Measurements from ENCODE around the gene PLIN4.
A peak's percentile ranks its signal among the peaks of the same experiment; 100 is the strongest.

PLIN4 gene

DNA sequence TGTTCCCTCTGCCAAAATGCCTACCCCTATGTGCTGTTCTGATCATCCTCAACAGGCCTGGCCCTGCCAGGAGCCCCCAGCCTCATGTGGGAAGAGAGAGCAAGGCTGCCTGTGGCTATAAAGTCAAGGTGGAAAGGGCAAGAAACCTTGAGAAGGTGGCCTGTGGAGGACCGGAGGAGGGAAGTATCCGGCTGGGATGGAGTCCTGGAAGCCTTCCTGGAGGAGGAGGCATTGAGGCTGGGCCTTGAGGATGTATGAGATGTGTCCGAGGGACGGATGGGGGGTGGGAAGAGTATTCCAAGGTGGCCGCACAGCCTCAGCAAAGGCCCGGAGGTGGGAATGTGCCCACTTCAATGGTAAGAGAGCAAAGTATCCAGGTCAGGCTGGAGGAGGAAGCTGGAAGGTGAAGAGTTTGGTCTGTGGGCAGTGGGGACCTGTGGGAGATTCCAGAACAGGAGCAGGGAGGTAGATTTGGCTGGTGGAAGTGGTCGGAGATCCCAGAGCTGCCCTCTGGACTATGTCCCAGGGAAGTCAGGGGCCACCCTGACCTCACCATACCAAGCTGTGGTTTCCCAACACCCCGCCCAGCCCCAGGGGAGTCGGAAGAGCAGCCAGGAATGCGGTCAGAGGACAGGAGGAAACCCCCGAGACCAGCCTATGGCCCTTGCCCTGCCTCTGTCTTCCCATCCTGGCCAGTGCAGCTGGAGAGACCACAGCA is 3.0 kb upstream of the PLIN4 start (continued):
- TF ChIP-seq, protein P1, sequence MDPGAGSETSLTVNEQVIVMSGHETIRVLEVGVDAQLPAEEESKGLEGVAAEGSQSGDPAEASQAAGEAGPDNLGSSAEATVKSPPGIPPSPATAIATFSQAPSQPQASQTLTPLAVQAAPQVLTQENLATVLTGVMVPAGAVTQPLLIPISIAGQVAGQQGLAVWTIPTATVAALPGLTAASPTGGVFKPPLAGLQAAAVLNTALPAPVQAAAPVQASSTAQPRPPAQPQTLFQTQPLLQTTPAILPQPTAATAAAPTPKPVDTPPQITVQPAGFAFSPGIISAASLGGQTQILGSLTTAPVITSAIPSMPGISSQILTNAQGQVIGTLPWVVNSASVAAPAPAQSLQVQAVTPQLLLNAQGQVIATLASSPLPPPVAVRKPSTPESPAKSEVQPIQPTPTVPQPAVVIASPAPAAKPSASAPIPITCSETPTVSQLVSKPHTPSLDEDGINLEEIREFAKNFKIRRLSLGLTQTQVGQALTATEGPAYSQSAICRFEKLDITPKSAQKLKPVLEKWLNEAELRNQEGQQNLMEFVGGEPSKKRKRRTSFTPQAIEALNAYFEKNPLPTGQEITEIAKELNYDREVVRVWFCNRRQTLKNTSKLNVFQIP (CRISPR knock-in tag; IDR thresholded peaks at IDR 0.05; ENCODE audit: borderline replicate concordance, low read depth) = no peak
- TF ChIP-seq, protein P2, sequence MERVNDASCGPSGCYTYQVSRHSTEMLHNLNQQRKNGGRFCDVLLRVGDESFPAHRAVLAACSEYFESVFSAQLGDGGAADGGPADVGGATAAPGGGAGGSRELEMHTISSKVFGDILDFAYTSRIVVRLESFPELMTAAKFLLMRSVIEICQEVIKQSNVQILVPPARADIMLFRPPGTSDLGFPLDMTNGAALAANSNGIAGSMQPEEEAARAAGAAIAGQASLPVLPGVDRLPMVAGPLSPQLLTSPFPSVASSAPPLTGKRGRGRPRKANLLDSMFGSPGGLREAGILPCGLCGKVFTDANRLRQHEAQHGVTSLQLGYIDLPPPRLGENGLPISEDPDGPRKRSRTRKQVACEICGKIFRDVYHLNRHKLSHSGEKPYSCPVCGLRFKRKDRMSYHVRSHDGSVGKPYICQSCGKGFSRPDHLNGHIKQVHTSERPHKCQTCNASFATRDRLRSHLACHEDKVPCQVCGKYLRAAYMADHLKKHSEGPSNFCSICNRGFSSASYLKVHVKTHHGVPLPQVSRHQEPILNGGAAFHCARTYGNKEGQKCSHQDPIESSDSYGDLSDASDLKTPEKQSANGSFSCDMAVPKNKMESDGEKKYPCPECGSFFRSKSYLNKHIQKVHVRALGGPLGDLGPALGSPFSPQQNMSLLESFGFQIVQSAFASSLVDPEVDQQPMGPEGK (CRISPR knock-in tag; IDR thresholded peaks at IDR 0.05; ENCODE audit: borderline replicate concordance) = no peak
- no peak for TF ChIP-seq BACH2 (CRISPR knock-in tag; IDR thresholded peaks at IDR 0.05; ENCODE audit: borderline replicate concordance)
- TF ChIP-seq ZNF8 (CRISPR knock-in tag; IDR thresholded peaks at IDR 0.05) = no peak
- no peak for TF ChIP-seq ARNTL (CRISPR knock-in tag; IDR thresholded peaks at IDR 0.05; ENCODE audit: borderline replicate concordance, low read depth)
- TF ChIP-seq RARB (CRISPR knock-in tag; IDR thresholded peaks at IDR 0.05) = no peak
- no peak for TF ChIP-seq ZC3H10 (CRISPR knock-in tag; IDR thresholded peaks at IDR 0.05)

- TF ChIP-seq ZC3H10 (CRISPR knock-in tag; IDR thresholded peaks at IDR 0.05) (no peak), ZFP3 (CRISPR knock-in tag; IDR thresholded peaks at IDR 0.05) (no peak), ZNF8 (CRISPR knock-in tag; IDR thresholded peaks at IDR 0.05) (no peak), TSHZ2 (CRISPR knock-in tag; IDR thresholded peaks at IDR 0.05) (no peak), ZNF565 (CRISPR knock-in tag; conservative IDR thresholded peaks at IDR 0.05; ENCODE audit: low read depth) (no peak), ESRRG (CRISPR knock-in tag; IDR thresholded peaks at IDR 0.05) (no peak), RARB (CRISPR knock-in tag; IDR thresholded peaks at IDR 0.05) (no peak), BACH2 (CRISPR knock-in tag; IDR thresholded peaks at IDR 0.05; ENCODE audit: borderline replicate concordance) (no peak), ZFP30 (CRISPR knock-in tag; IDR thresholded peaks at IDR 0.05) (no peak), GLIS3 (CRISPR knock-in tag; IDR thresholded peaks at IDR 0.05) (no peak), ZNF70 (CRISPR knock-in tag; IDR thresholded peaks at IDR 0.05) (no peak), PPARA (CRISPR knock-in tag; IDR thresholded peaks at IDR 0.05; ENCODE audit: borderline replicate concordance) (no peak), TOX (CRISPR knock-in tag; IDR thresholded peaks at IDR 0.05; ENCODE audit: borderline replicate concordance) (no peak), CSDC2 (CRISPR knock-in tag; IDR thresholded peaks at IDR 0.05) (no peak)
- TF ChIP-seq, protein P1 (CRISPR knock-in tag; IDR thresholded peaks at IDR 0.05; ENCODE audit: borderline replicate concordance, low read depth) = no peak
- peak; percentile 44 for ATAC-seq
These were observed 1.4 kb upstream of the PLIN4 start for GRCh38 chr19:4519521-4520277.

DNA sequence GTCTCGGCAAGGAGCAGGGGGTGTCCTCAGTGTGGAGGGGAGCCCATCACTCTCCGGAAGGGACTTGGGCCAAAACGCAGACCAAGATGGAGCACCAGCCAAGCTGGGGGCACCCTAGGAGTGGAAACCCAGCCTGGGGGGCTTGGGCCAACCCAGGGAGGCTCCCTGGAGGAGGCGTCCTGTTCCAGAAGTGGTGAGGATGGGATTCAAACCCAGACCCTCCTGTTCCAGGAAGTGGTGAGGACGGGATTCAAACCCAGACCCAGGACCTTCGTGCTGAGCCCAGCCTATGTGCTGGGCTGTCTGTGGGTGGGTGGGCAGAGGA is 848 bp upstream of the PLIN4 start:
- no peak for ATAC-seq
- no peak for TF ChIP-seq CREB5 (CRISPR knock-in tag; IDR thresholded peaks at IDR 0.05; ENCODE audit: low read depth)
- no peak for TF ChIP-seq OSR1 (CRISPR knock-in tag; IDR thresholded peaks at IDR 0.05)
- no peak for TF ChIP-seq BACH2 (CRISPR knock-in tag; IDR thresholded peaks at IDR 0.05; ENCODE audit: borderline replicate concordance)
- no peak for TF ChIP-seq ESRRG (CRISPR knock-in tag; IDR thresholded peaks at IDR 0.05)
- no peak for TF ChIP-seq ZC3H10 (CRISPR knock-in tag; IDR thresholded peaks at IDR 0.05)
- TF ChIP-seq GLIS3 (CRISPR knock-in tag; IDR thresholded peaks at IDR 0.05) = no peak
- no peak for TF ChIP-seq ZFP3 (CRISPR knock-in tag; IDR thresholded peaks at IDR 0.05)
- TF ChIP-seq ARNTL (CRISPR knock-in tag; IDR thresholded peaks at IDR 0.05; ENCODE audit: borderline replicate concordance, low read depth) = no peak
- TF ChIP-seq PPARA (CRISPR knock-in tag; IDR thresholded peaks at IDR 0.05; ENCODE audit: borderline replicate concordance) = no peak
- no peak for TF ChIP-seq TSHZ2 (CRISPR knock-in tag; IDR thresholded peaks at IDR 0.05)
- TF ChIP-seq ISL1 (CRISPR knock-in tag; IDR thresholded peaks at IDR 0.05) = no peak
- no peak for TF ChIP-seq RARB (CRISPR knock-in tag; IDR thresholded peaks at IDR 0.05)
- no peak for TF ChIP-seq CSDC2 (CRISPR knock-in tag; IDR thresholded peaks at IDR 0.05)
- TF ChIP-seq, protein P3, sequence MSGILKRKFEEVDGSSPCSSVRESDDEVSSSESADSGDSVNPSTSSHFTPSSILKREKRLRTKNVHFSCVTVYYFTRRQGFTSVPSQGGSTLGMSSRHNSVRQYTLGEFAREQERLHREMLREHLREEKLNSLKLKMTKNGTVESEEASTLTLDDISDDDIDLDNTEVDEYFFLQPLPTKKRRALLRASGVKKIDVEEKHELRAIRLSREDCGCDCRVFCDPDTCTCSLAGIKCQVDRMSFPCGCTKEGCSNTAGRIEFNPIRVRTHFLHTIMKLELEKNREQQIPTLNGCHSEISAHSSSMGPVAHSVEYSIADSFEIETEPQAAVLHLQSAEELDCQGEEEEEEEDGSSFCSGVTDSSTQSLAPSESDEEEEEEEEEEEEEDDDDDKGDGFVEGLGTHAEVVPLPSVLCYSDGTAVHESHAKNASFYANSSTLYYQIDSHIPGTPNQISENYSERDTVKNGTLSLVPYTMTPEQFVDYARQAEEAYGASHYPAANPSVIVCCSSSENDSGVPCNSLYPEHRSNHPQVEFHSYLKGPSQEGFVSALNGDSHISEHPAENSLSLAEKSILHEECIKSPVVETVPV (CRISPR knock-in tag; IDR thresholded peaks at IDR 0.05) = no peak
- no peak for TF ChIP-seq ZNF8 (CRISPR knock-in tag; IDR thresholded peaks at IDR 0.05)
- TF ChIP-seq ZNF70 (CRISPR knock-in tag; IDR thresholded peaks at IDR 0.05) = no peak
